C4-2B (cell line): ENCODE results near the gene MORF4L1.
"Not testable (repeated sequence)": the region's sequence is repeated elsewhere in the genome, so short reads cannot be mapped to it uniquely, and the experiment has no call there.

Experiments
- H3K27ac ChIP-seq: fragments of 450-650 bp; 2 replicates; pipeline ENCODE4 v1.5.1; 2017
- CTCF ChIP-seq: fragments of 450-650 bp; conservative IDR thresholded peaks from 2 replicates; pipeline ENCODE4 v1.5.1; 2017; ENCODE audit warnings: mild to moderate bottlenecking
- ZFX ChIP-seq: fragments of 450-650 bp; IDR thresholded peaks from 2 replicates; pipeline ENCODE4 v1.6.1; 2017

The MORF4L1 gene

GRCh38 chr15:78850352-78850751 is 22.3 kb upstream of the MORF4L1 start:
- TF ChIP-seq ZFX, result no peak
- TF ChIP-seq CTCF, result no peak

GRCh38 chr15:78850941-78851755 is 21.5 kb upstream of the MORF4L1 start:
- no peak for TF ChIP-seq CTCF
- TF ChIP-seq ZFX, result no peak
- H3K27ac ChIP-seq, result no peak overlapping the region

More at GRCh38 chr15:78850352-78850751, 22.3 kb upstream of the MORF4L1 start:
- H3K27ac ChIP-seq, result no peak overlapping the region

GRCh38 chr15:78853500-78853899 is 19.2 kb upstream of the MORF4L1 start:
- TF ChIP-seq ZFX (no peak), CTCF (no peak)
- no peak overlapping the region for H3K27ac ChIP-seq

- TF ChIP-seq ZFX (no peak), CTCF (no peak)
- no peak overlapping the region for H3K27ac ChIP-seq
These were observed 17.8 kb upstream of the MORF4L1 start for GRCh38 chr15:78854833-78855372.

- TF ChIP-seq CTCF (no peak), ZFX (no peak)
- no peak overlapping the region for H3K27ac ChIP-seq
These were observed 16.9 kb upstream of the MORF4L1 start for GRCh38 chr15:78855746-78856145.

- TF ChIP-seq ZFX, result no peak
- peak; percentile 72 for TF ChIP-seq CTCF
- H3K27ac ChIP-seq, result no peak overlapping the region
These were observed 12.5 kb upstream of the MORF4L1 start for GRCh38 chr15:78859971-78860719.

GRCh38 chr15:78865585-78865984 is 7.1 kb upstream of the MORF4L1 start:
- H3K27ac ChIP-seq, result not testable (repeated sequence)

- H3K27ac ChIP-seq, result not testable (repeated sequence)
These were observed 6.7 kb upstream of the MORF4L1 start for GRCh38 chr15:78866031-78866430.
